IMR-90 (cell line): ENCODE results near the gene BICD1. TPM values are rescaled to one million over a fixed set of nuclear protein-coding genes. Genes with fewer than 3 reads are reported as not detected.

Experiments used
- ATAC-seq: fragments of 200-7000 bp; cut with Tn5 transposase; 2 replicates; pipeline ENCODE4 v1.9.1; 2020; ENCODE audit warnings: low read depth, mild to moderate bottlenecking, moderate library complexity
- BruUV-seq: library from RNA; stranded (reverse); fragments of 400-500 nt; replicated peaks from 2 replicates; lab custom pipeline; 2021; lab: Mats Ljungman, UMichigan
- CTCF ChIA-PET: fragments of 300-600 bp; formaldehyde crosslinking; extraction: SDS; loops from one replicate; lab custom pipeline; 2021; ENCODE audit warnings: antibody characterized with exemption; lab: Yijun Ruan, JAX
- POLR2A ChIA-PET: fragments of 300-600 bp; sonication (Branson Sonifier 250); formaldehyde crosslinking; loops from one replicate; lab custom pipeline; 2022; ENCODE audit warnings: antibody characterized with exemption; ENCODE audit not compliant: unreplicated experiment; lab: Charles Lee
- DNase-seq: peaks from one replicate; pipeline ENCODE4 v3.0.0; 2013
- H2AFZ ChIP-seq: replicated peaks from 2 replicates; pipeline ENCODE3; 2013; ENCODE audit warnings: low read length, mild to moderate bottlenecking; ENCODE audit not compliant: poor library complexity
- H2AK5ac ChIP-seq: 2 replicates; pipeline ENCODE4 v1.6.1; 2013; ENCODE audit warnings: low read depth, low read length, inconsistent platforms
- H2AK9ac ChIP-seq: replicated peaks from 2 replicates; pipeline ENCODE3; 2013; ENCODE audit warnings: mild to moderate bottlenecking, low read depth, low read length, moderate library complexity; ENCODE audit not compliant: poor library complexity
- H2BK120ac ChIP-seq: 2 replicates; pipeline ENCODE4 v1.6.1; 2013; ENCODE audit warnings: low read depth, low read length, inconsistent platforms
- H2BK15ac ChIP-seq: 3 replicates; pipeline ENCODE4 v1.6.1; 2013; ENCODE audit warnings: low read depth, low read length, inconsistent platforms
- H2BK20ac ChIP-seq: 2 replicates; pipeline ENCODE4 v1.6.1; 2013; ENCODE audit warnings: low read depth, mild to moderate bottlenecking, inconsistent platforms, low read length, moderate library complexity
- H2BK5ac ChIP-seq: 2 replicates; pipeline ENCODE4 v1.6.1; 2013; ENCODE audit warnings: mild to moderate bottlenecking, low read depth, low read length, inconsistent platforms; ENCODE audit not compliant: poor library complexity, severe bottlenecking
- H3K14ac ChIP-seq: replicated peaks from 2 replicates; pipeline ENCODE4 v1.6.1; 2013; ENCODE audit warnings: low read depth, low read length, inconsistent platforms
- H3K18ac ChIP-seq: 2 replicates; pipeline ENCODE4 v1.6.1; 2013; ENCODE audit warnings: low read depth, low read length, control low read depth
- H3K23ac ChIP-seq: 2 replicates; pipeline ENCODE4 v1.6.1; 2013; ENCODE audit warnings: low read depth, low read length, inconsistent platforms
- H3K27ac ChIP-seq: 2 replicates; pipeline ENCODE4 v1.5.1; 2013; ENCODE audit warnings: mild to moderate bottlenecking, control low read depth, low read length; ENCODE audit not compliant: insufficient read depth
- H3K27me3 ChIP-seq: 2 replicates; pipeline ENCODE4 v1.6.1; 2013; ENCODE audit warnings: low read length; ENCODE audit not compliant: control insufficient read depth, insufficient read depth
- H3K36me3 ChIP-seq: 2 replicates; pipeline ENCODE4 v1.6.1; 2013; ENCODE audit warnings: low read length, mixed read lengths; ENCODE audit not compliant: control insufficient read depth, insufficient read depth
- H3K4ac ChIP-seq: 2 replicates; pipeline ENCODE4 v1.6.1; 2013; ENCODE audit warnings: low read depth, low read length, inconsistent platforms
- H3K4me1 ChIP-seq: 2 replicates; pipeline ENCODE4 v1.6.1; 2013; ENCODE audit warnings: low read length, mixed read lengths; ENCODE audit not compliant: control insufficient read depth, insufficient read depth
- H3K4me2 ChIP-seq: 2 replicates; pipeline ENCODE4 v1.6.1; 2013; ENCODE audit warnings: low read depth, mild to moderate bottlenecking, control low read depth, low read length, moderate library complexity
- H3K4me3 ChIP-seq: 2 replicates; pipeline ENCODE4 v1.5.1; 2013; ENCODE audit warnings: low read depth, mild to moderate bottlenecking, control low read depth, low read length, moderate library complexity; ENCODE audit not compliant: insufficient read depth
- H3K56ac ChIP-seq: 2 replicates; pipeline ENCODE4 v1.6.1; 2013; ENCODE audit warnings: low read length, inconsistent platforms; ENCODE audit not compliant: insufficient read depth; ENCODE audit errors: extremely low read depth
- H3K79me1 ChIP-seq, 2 experiments: 2 replicates each; pipeline ENCODE4 v1.6.1; 2013; ENCODE audit warnings: low read length in 2 of 2, inconsistent platforms in 1 of 2, low read depth in 1 of 2
- H3K9ac ChIP-seq: 2 replicates; pipeline ENCODE4 v1.6.1; 2013; ENCODE audit warnings: low read depth, low read length, control low read depth
- H3K9me1 ChIP-seq: 2 replicates; pipeline ENCODE4 v1.6.1; 2013; ENCODE audit warnings: low read length, inconsistent platforms; ENCODE audit not compliant: insufficient read depth
- H3K9me3 ChIP-seq: 2 replicates; pipeline ENCODE4 v1.6.1; 2013; ENCODE audit warnings: low read length; ENCODE audit not compliant: control insufficient read depth, insufficient read depth
- H4K20me1 ChIP-seq: 2 replicates; pipeline ENCODE4 v1.6.1; 2013; ENCODE audit warnings: low read length, inconsistent platforms; ENCODE audit not compliant: insufficient read depth
- H4K5ac ChIP-seq: 2 replicates; pipeline ENCODE4 v1.6.1; 2013; ENCODE audit warnings: mild to moderate bottlenecking, low read depth, low read length, control low read depth
- H4K8ac ChIP-seq, 2 experiments: 2 replicates each; pipeline ENCODE4 v1.6.1; 2013; ENCODE audit warnings: low read depth in 2 of 2, low read length in 2 of 2, control low read depth in 1 of 2, inconsistent platforms in 1 of 2
- H4K91ac ChIP-seq: 2 replicates; pipeline ENCODE4 v1.6.1; 2013; ENCODE audit warnings: low read depth, low read length, inconsistent platforms; ENCODE audit not compliant: insufficient read depth
- BHLHE40 ChIP-seq: fragments of 150-350 bp; IDR thresholded peaks from 2 replicates; pipeline ENCODE4 v1.6.1; 2016; ENCODE audit warnings: mild to moderate bottlenecking, low read depth, low read length
- CHD1 ChIP-seq: IDR thresholded peaks from 2 replicates; pipeline ENCODE4 v1.6.1; 2012; ENCODE audit warnings: low read depth, low read length, improper control_type of control experiment
- FOS ChIP-seq: fragments of 150-350 bp; IDR thresholded peaks from 2 replicates; pipeline ENCODE4 v1.6.1; 2016; ENCODE audit warnings: low read depth, low read length
- MAFK ChIP-seq: IDR thresholded peaks from 2 replicates; pipeline ENCODE4 v1.6.1; 2012; ENCODE audit warnings: low read depth, low read length, improper control_type of control experiment
- MAZ ChIP-seq: IDR thresholded peaks from 2 replicates; pipeline ENCODE4 v1.6.1; 2012; ENCODE audit warnings: low read depth, mild to moderate bottlenecking, low read length, improper control_type of control experiment, moderate library complexity, borderline replicate concordance
- MXI1 ChIP-seq: IDR thresholded peaks from 2 replicates; pipeline ENCODE4 v1.6.1; 2012; ENCODE audit warnings: low read depth, mild to moderate bottlenecking, low read length, moderate library complexity, borderline replicate concordance
- NFE2L2 ChIP-seq: fragments of 150-350 bp; IDR thresholded peaks from 2 replicates; pipeline ENCODE4 v1.6.1; 2016; ENCODE audit warnings: low read depth, mild to moderate bottlenecking, low read length
- RAD21 ChIP-seq: IDR thresholded peaks from 2 replicates; pipeline ENCODE4 v1.6.1; 2012; ENCODE audit warnings: low read length, improper control_type of control experiment
- RCOR1 ChIP-seq: IDR thresholded peaks from 2 replicates; pipeline ENCODE4 v1.6.1; 2012; ENCODE audit warnings: mild to moderate bottlenecking, low read length, improper control_type of control experiment; ENCODE audit not compliant: insufficient replicate concordance
- RFX5 ChIP-seq: IDR thresholded peaks from 2 replicates; pipeline ENCODE4 v1.8.0; 2012; ENCODE audit warnings: low read depth, mild to moderate bottlenecking, low read length, moderate library complexity
- SMC3 ChIP-seq: fragments of 150-350 bp; IDR thresholded peaks from 2 replicates; pipeline ENCODE4 v1.6.1; 2016; ENCODE audit warnings: low read depth, mild to moderate bottlenecking, antibody characterized with exemption, low read length, moderate library complexity
- WGBS, 2 experiments: methylation state at CpG; one replicate each; pipeline versions ENCODE4 v1.1.5 to v1.1.7; 2013; ENCODE audit warnings: missing lambda C conversion rate in 2 of 2; ENCODE audit not compliant: insufficient read length in 1 of 2; ENCODE audit errors: extremely low coverage in 2 of 2; 5-methylcytosine and 5-hydroxymethylcytosine counted together
- dilution Hi-C: fragments of 300-500 bp; cut with HindIII; formaldehyde crosslinking; loops from one replicate; pipeline ENCODE4 v1.14.3; 2018; ENCODE audit warnings: low sequenced_read_pairs; ENCODE audit not compliant: unreplicated experiment
- in situ Hi-C: fragments of 300-500 bp; cut with MboI; formaldehyde crosslinking; loops from 3 replicates; pipeline ENCODE4 v1.14.3; 2019; ENCODE audit warnings: low sequenced_read_pairs, inconsistent platforms, mixed read lengths
- intact Hi-C: fragments of 100-400 bp; cut with micrococcal nuclease; formaldehyde crosslinking; loops from 2 replicates; pipeline ENCODE4 v1.10.0; 2022
- polyA plus RNA-seq, 3 experiments: library from polyadenylated mRNA; depleted of rRNA; stranded (reverse); fragments of >200 nt; gene quantifications; 2 replicates each; pipeline ENCODE4 v1.2.3, GENCODE V29; 2012; ENCODE audit warnings: low replicate concordance in 1 of 3
- total RNA-seq: library from RNA; depleted of rRNA; stranded (reverse); fragments of >200 nt; gene quantifications from 2 replicates; pipeline ENCODE4 v1.2.3, GENCODE V29; 2012
- TF ChIP-seq, protein P1 (sequence below): conservative IDR thresholded peaks from 2 replicates; pipeline ENCODE4 v1.5.1; 2012; ENCODE audit warnings: mild to moderate bottlenecking, low read depth, low read length, improper control_type of control experiment
- TF ChIP-seq, protein P2 (sequence below): fragments of 150-350 bp; IDR thresholded peaks from 2 replicates; pipeline ENCODE4 v1.6.1; 2016; ENCODE audit warnings: low read depth, mild to moderate bottlenecking, low read length, moderate library complexity, borderline replicate concordance

Gene BICD1
- total and polyA plus RNA-seq, 2 of the 4 experiments (the other 2 are of a cell fraction): 17.2 to 21.8 TPM

DNA sequence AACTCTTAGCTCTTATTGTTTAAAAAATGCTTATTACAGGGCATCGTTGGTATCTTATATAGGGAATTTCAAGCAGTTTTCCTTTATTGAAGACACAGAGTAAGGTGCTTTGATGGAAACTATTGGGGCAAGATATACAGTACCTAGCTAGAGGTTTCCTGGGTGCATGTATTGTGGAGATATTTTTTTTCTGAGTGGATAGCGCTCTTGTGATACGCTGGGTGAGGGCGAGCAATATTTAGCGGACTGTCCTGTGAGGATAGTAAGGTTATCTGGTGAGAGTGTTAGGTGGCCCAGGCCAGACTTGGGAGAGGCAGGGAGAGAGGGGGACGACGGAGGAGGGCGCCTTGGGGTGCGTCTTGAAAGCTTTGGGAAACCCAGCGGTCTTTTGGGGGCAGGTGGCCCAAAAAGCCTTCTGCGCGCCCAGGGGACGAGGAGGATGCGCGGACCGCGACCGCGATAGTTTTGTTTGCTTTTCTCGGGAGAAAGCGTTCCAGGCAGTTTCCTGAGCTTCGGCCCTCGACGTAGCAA, 596 bp upstream of the BICD1 start:
- in situ Hi-C loops: no loop called here
- ATAC-seq: peak; percentile 7
- BruUV-seq: no TSS peak

More for the DNA sequence above, 596 bp upstream of the BICD1 start:
- Histone ChIP-seq H3K9me3 (no peaks in the 10 kb centered on the region), H2AFZ (peak overlapping the region; percentile 96), H3K23ac (peak overlapping the region; percentile 82), H2BK120ac (peak overlapping the region; percentile 76), H2AK9ac (peak overlapping the region; percentile 83), H3K56ac (peak overlapping the region; percentile 55; the same call in 1 of the 2 replicates), H3K4me2 (peak overlapping the region; percentile 51), H2BK20ac (0 out of 2 replicates have a peak overlapping the region, but pooled peaks have one; percentile 21), H3K4ac (peak overlapping the region; percentile 91), H4K8ac (peak overlapping the region; percentile 76 to 83), H3K18ac (peak overlapping the region; percentile 10; the same call in 1 of the 2 replicates), H4K20me1 (peaks cover 5% of the 10 kb centered on the region), H3K27me3 (no peaks in the 10 kb centered on the region), H3K27ac (peak overlapping the region; percentile 75), H3K9me1 (peaks cover 4% of the 10 kb centered on the region), H2AK5ac (peak overlapping the region; percentile 83; the same call in 1 of the 2 replicates), H2BK15ac (peak overlapping the region; percentile 24; the same call in 2 of the 3 replicates), H3K79me1 (peaks cover 0 to 22% of the 10 kb centered on the region in 2 experiments; a peak in 2 of 4 replicates), H3K9ac (peak overlapping the region; percentile 67), H3K4me1 (peaks cover 4% of the 10 kb centered on the region), H3K14ac (peak overlapping the region; percentile 71), H3K4me3 (peak overlapping the region; percentile 85), H4K91ac (peak overlapping the region; percentile 63; the same call in 1 of the 2 replicates), H3K36me3 (0 out of 2 replicates have a peak, but pooled peaks cover 2% of the 10 kb centered on the region), H2BK5ac (peak overlapping the region; percentile 66), H4K5ac (peak overlapping the region; percentile 76)
- dilution Hi-C loops (no loop called here), intact Hi-C loops (loop anchor here (2.0 to 5.0 kb wide), 4 partner anchors 45 to 453 kb away; no protein-coding TSS in a partner anchor)
- TF ChIP-seq, protein P1, sequence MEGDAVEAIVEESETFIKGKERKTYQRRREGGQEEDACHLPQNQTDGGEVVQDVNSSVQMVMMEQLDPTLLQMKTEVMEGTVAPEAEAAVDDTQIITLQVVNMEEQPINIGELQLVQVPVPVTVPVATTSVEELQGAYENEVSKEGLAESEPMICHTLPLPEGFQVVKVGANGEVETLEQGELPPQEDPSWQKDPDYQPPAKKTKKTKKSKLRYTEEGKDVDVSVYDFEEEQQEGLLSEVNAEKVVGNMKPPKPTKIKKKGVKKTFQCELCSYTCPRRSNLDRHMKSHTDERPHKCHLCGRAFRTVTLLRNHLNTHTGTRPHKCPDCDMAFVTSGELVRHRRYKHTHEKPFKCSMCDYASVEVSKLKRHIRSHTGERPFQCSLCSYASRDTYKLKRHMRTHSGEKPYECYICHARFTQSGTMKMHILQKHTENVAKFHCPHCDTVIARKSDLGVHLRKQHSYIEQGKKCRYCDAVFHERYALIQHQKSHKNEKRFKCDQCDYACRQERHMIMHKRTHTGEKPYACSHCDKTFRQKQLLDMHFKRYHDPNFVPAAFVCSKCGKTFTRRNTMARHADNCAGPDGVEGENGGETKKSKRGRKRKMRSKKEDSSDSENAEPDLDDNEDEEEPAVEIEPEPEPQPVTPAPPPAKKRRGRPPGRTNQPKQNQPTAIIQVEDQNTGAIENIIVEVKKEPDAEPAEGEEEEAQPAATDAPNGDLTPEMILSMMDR: no peak
- TF ChIP-seq MXI1: no peak
- TF ChIP-seq MAFK: no peak
- TF ChIP-seq, protein P2, sequence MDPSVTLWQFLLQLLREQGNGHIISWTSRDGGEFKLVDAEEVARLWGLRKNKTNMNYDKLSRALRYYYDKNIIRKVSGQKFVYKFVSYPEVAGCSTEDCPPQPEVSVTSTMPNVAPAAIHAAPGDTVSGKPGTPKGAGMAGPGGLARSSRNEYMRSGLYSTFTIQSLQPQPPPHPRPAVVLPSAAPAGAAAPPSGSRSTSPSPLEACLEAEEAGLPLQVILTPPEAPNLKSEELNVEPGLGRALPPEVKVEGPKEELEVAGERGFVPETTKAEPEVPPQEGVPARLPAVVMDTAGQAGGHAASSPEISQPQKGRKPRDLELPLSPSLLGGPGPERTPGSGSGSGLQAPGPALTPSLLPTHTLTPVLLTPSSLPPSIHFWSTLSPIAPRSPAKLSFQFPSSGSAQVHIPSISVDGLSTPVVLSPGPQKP: no peak
- TF ChIP-seq MAZ: no peak
- no peak for TF ChIP-seq CHD1
- no peak for TF ChIP-seq NFE2L2
- TF ChIP-seq RCOR1: no peak
- no peak for TF ChIP-seq RAD21
- TF ChIP-seq SMC3: no peak
- no peak for TF ChIP-seq RFX5
- no peak for TF ChIP-seq FOS
- no peak for TF ChIP-seq BHLHE40
- ChIA-PET POLR2A (interaction anchor here (1.9 kb wide), 1 partner anchor 22 kb away, joined by 5 read pairs; no protein-coding TSS in a partner anchor), CTCF (interaction anchor here (0.8 kb wide), 1 partner anchor 147 kb away, joined by 3 read pairs; no protein-coding TSS in a partner anchor)
- WGBS, 2 experiments: 10% methylated on average over 18 of the region's 24 CpGs; no CpG with 5 or more reads in 1 of the 2 experiments
- no peak for DNase-seq
